Ureter (tissue), 1 donor: Measurements from ENCODE around the gene ZNF474. TPM values are rescaled to one million over a fixed set of nuclear protein-coding genes. Genes with fewer than 3 reads are reported as not detected.
"Not testable (repeated sequence)": the region's sequence is repeated elsewhere in the genome, so short reads cannot be mapped to it uniquely, and the experiment has no call there.

Experiments used
- DNase-seq: peaks from one replicate; pipeline ENCODE4 v3.0.0-alpha.2; 2020; ENCODE audit warnings: low spot score
- total RNA-seq: library from RNA; stranded (reverse); gene quantifications from one replicate; pipeline ENCODE4 v1.2.4, GENCODE V29; 2023
- donor health status: DM: yes; HTN: yes; CAD: no.

The ZNF474 gene
- 0.26 TPM for total RNA-seq

GRCh38 chr5:122129306-122129705 is at the start of gene ZNF474:
ZNF474 (plus strand) TSS chr5:122129546; CDS start chr5:122151991, 22,445 bp downstream.
- peak; percentile 60 for DNase-seq

GRCh38 chr5:122081541-122081940 is 47.8 kb upstream of the ZNF474 start:
- no peak for DNase-seq

GRCh38 chr5:122083535-122083934 is 45.8 kb upstream of the ZNF474 start:
- DNase-seq = no peak

GRCh38 chr5:122085041-122085440 is 44.3 kb upstream of the ZNF474 start:
- no peak for DNase-seq

- DNase-seq = no peak
These were observed 40.0 kb upstream of the ZNF474 start for GRCh38 chr5:122089096-122090013.

GRCh38 chr5:122091936-122092600 is 37.3 kb upstream of the ZNF474 start:
- DNase-seq = no peak

- DNase-seq = no peak
These were observed 35.7 kb upstream of the ZNF474 start for GRCh38 chr5:122093415-122094180.

GRCh38 chr5:122094251-122094650 is 35.1 kb upstream of the ZNF474 start:
- DNase-seq = not testable (repeated sequence)

- no peak for DNase-seq
These were observed 34.2 kb upstream of the ZNF474 start for GRCh38 chr5:122095158-122095557.

- DNase-seq = no peak
These were observed 32.0 kb upstream of the ZNF474 start for GRCh38 chr5:122097391-122097790.

- DNase-seq = no peak
These were observed 30.1 kb upstream of the ZNF474 start for GRCh38 chr5:122099060-122099790.

GRCh38 chr5:122101636-122102285 is 27.6 kb upstream of the ZNF474 start:
- no peak for DNase-seq

- no peak for DNase-seq
These were observed 26.5 kb upstream of the ZNF474 start for GRCh38 chr5:122102825-122103224.

- DNase-seq = no peak
These were observed 23.4 kb upstream of the ZNF474 start for GRCh38 chr5:122105909-122106308.

GRCh38 chr5:122107016-122107415 is 22.3 kb upstream of the ZNF474 start:
- no peak for DNase-seq

- DNase-seq = peak; percentile 66
These were observed 18.4 kb upstream of the ZNF474 start for GRCh38 chr5:122110987-122111386.

- DNase-seq = no peak
These were observed 17.9 kb upstream of the ZNF474 start for GRCh38 chr5:122111460-122111859.

- DNase-seq = no peak
These were observed 17.3 kb upstream of the ZNF474 start for GRCh38 chr5:122112063-122112462.

GRCh38 chr5:122112733-122113558 is 16.4 kb upstream of the ZNF474 start:
- DNase-seq = no peak

- DNase-seq = no peak
These were observed 14.8 kb upstream of the ZNF474 start for GRCh38 chr5:122114501-122114900.
